Measurements from ENCODE around the gene STK17A. TPM values are rescaled to one million over a fixed set of nuclear protein-coding genes. Genes with fewer than 3 reads are reported as not detected.
"Not testable (repeated sequence)": the region's sequence is repeated elsewhere in the genome, so short reads cannot be mapped to it uniquely, and the experiment has no call there.

Gene STK17A
- total RNA-seq, 2 experiments from 2014 or later, result 74.4 to 74.8 TPM

- DNase-seq; POLR2A ChIA-PET; H3K27me3 Mint-ChIP-seq; H3K36me3 Mint-ChIP-seq (ENCODE audit: low read depth); H3K4me3 Mint-ChIP-seq; H3K9me3 Mint-ChIP-seq: not testable (repeated sequence)
- CTCF ChIA-PET, result interaction anchor here (0.9 to 7.0 kb wide), 3 partner anchors 8 to 15 kb away, joined by 3 to 92 read pairs (median 8); partner anchors contain the start of gene STK17A
- Mint-ChIP-seq H3K4me1 (peaks cover 30% of the 10 kb centered on the region), H3K27ac (peak overlapping the region; percentile 57)
Observed at GRCh38 chr7:43573832-43574231, 9.1 kb upstream of the STK17A start.

- peaks cover 4% of the 10 kb centered on the region for H3K36me3 Mint-ChIP-seq (ENCODE audit: low read depth)
- H3K9me3 Mint-ChIP-seq, result peaks cover 3% of the 10 kb centered on the region
- DNase-seq, result no peak
- ChIA-PET POLR2A (no interaction called here), CTCF (interaction anchor here (0.5 to 3.0 kb wide), 6 partner anchors 9 to 651 kb away, joined by 3 to 8 read pairs (median 3); no protein-coding TSS in a partner anchor)
- peaks cover 6% of the 10 kb centered on the region for H3K27me3 Mint-ChIP-seq
- H3K4me3 Mint-ChIP-seq, result no peak overlapping the region
- peaks cover 28% of the 10 kb centered on the region for H3K4me1 Mint-ChIP-seq
- H3K27ac Mint-ChIP-seq, result no peak overlapping the region
Observed at GRCh38 chr7:43575506-43575905, 7.4 kb upstream of the STK17A start.

- POLR2A ChIA-PET, result no interaction called here
- peaks cover 4% of the 10 kb centered on the region for H3K36me3 Mint-ChIP-seq (ENCODE audit: low read depth)
- peaks cover 9% of the 10 kb centered on the region for H3K27me3 Mint-ChIP-seq
Observed at GRCh38 chr7:43576241-43576640, 6.7 kb upstream of the STK17A start.

GRCh38 chr7:43577485-43577951 is 5.4 kb upstream of the STK17A start:
- DNase-seq, result peak; percentile 13
- Mint-ChIP-seq H3K4me3 (no peak overlapping the region), H3K9me3 (peaks cover 3% of the 10 kb centered on the region), H3K4me1 (peaks cover 27% of the 10 kb centered on the region), H3K27ac (peak overlapping the region; percentile 26), H3K27me3 (peaks cover 15% of the 10 kb centered on the region), H3K36me3 (ENCODE audit: low read depth) (peaks cover 4% of the 10 kb centered on the region)
- POLR2A ChIA-PET, result no interaction called here
- CTCF ChIA-PET, result no interaction called here

More at GRCh38 chr7:43576241-43576640, 6.7 kb upstream of the STK17A start:
- no peak overlapping the region for H3K27ac Mint-ChIP-seq
- no peak for DNase-seq
- no peak overlapping the region for H3K4me3 Mint-ChIP-seq
- H3K9me3 Mint-ChIP-seq, result peaks cover 3% of the 10 kb centered on the region
- peaks cover 26% of the 10 kb centered on the region for H3K4me1 Mint-ChIP-seq
- CTCF ChIA-PET, result interaction anchor here (1.0 kb wide), 1 partner anchor 121 kb away, joined by 3 read pairs; no protein-coding TSS in a partner anchor

GRCh38 chr7:43583424-43584194 is 701 bp downstream of the STK17A start:
- Mint-ChIP-seq H3K4me3 (peak overlapping the region; percentile 96), H3K36me3 (ENCODE audit: low read depth) (peaks cover 20% of the 10 kb centered on the region), H3K4me1 (peaks cover 32% of the 10 kb centered on the region), H3K27me3 (peaks cover 15% of the 10 kb centered on the region), H3K27ac (peak overlapping the region; percentile 99), H3K9me3 (no peaks in the 10 kb centered on the region)
- ChIA-PET POLR2A (interaction anchor here (0.8 to 1.7 kb wide), 5 partner anchors 30 to 137 kb away, joined by 3 to 23 read pairs (median 5); no protein-coding TSS in a partner anchor), CTCF (interaction anchor here (0.6 to 5.2 kb wide), 70 partner anchors 9 to 652 kb away, joined by 3 to 177 read pairs (median 7); partner anchors contain the start of genes COA1, MRPL32, MRPS24 and PSMA2)
- peak; percentile 77 for DNase-seq

- Mint-ChIP-seq H3K9me3 (no peaks in the 10 kb centered on the region), H3K27me3 (peaks cover 15% of the 10 kb centered on the region)
Observed at GRCh38 chr7:43584195-43584586, 1.3 kb downstream of the STK17A start.

GRCh38 chr7:43584733-43585132 is 1.8 kb downstream of the STK17A start:
- not testable (repeated sequence) for H3K9me3 Mint-ChIP-seq, DNase-seq
- Mint-ChIP-seq H3K36me3 (ENCODE audit: low read depth) (peaks cover 29% of the 10 kb centered on the region), H3K4me3 (peak overlapping the region; percentile 96), H3K4me1 (peaks cover 42% of the 10 kb centered on the region), H3K27me3 (peaks cover 15% of the 10 kb centered on the region), H3K27ac (peak overlapping the region; percentile 99)
- ChIA-PET CTCF (interaction anchor here (0.8 to 5.2 kb wide), 7 partner anchors 11 to 285 kb away, joined by 3 to 177 read pairs (median 5); partner anchors contain the start of gene MRPS24), POLR2A (interaction anchor here (0.7 to 0.9 kb wide), 2 partner anchors 84 to 115 kb away, joined by 3 to 5 read pairs; no protein-coding TSS in a partner anchor)

More at GRCh38 chr7:43584195-43584586, 1.3 kb downstream of the STK17A start:
- peak; percentile 50 for DNase-seq
- Mint-ChIP-seq H3K4me1 (peaks cover 37% of the 10 kb centered on the region), H3K4me3 (peak overlapping the region; percentile 96), H3K36me3 (ENCODE audit: low read depth) (peaks cover 25% of the 10 kb centered on the region), H3K27ac (peak overlapping the region; percentile 99)
- ChIA-PET POLR2A (interaction anchor here (0.7 to 0.9 kb wide), 2 partner anchors 84 to 116 kb away, joined by 3 to 5 read pairs; no protein-coding TSS in a partner anchor), CTCF (interaction anchor here (0.6 to 5.2 kb wide), 8 partner anchors 10 to 285 kb away, joined by 3 to 177 read pairs (median 3); partner anchors contain the start of gene MRPS24)

GRCh38 chr7:43585562-43585961 is 2.7 kb downstream of the STK17A start:
- Mint-ChIP-seq H3K27ac (peak overlapping the region; percentile 99), H3K4me3 (peak overlapping the region; percentile 96), H3K27me3 (peaks cover 13% of the 10 kb centered on the region), H3K4me1 (peaks cover 50% of the 10 kb centered on the region), H3K36me3 (ENCODE audit: low read depth) (peaks cover 34% of the 10 kb centered on the region), H3K9me3 (no peaks in the 10 kb centered on the region)
- DNase-seq, result no peak
- POLR2A ChIA-PET, result interaction anchor here (1.0 to 1.2 kb wide), 2 partner anchors 60 to 63 kb away, joined by 3 read pairs; no protein-coding TSS in a partner anchor
- CTCF ChIA-PET, result interaction anchor here (1.0 to 5.2 kb wide), 4 partner anchors 64 to 256 kb away, joined by 3 to 177 read pairs (median 6); no protein-coding TSS in a partner anchor

GRCh38 chr7:43586251-43586900 is 3.5 kb downstream of the STK17A start:
- POLR2A ChIA-PET, result interaction anchor here (1.0 to 1.2 kb wide), 2 partner anchors 59 to 62 kb away, joined by 3 read pairs; no protein-coding TSS in a partner anchor
- H3K4me1 Mint-ChIP-seq, result peaks cover 57% of the 10 kb centered on the region

GRCh38 chr7:43588477-43589132 is 5.7 kb downstream of the STK17A start:
- POLR2A ChIA-PET, result no interaction called here
- peaks cover 42% of the 10 kb centered on the region for H3K36me3 Mint-ChIP-seq (ENCODE audit: low read depth)

More at GRCh38 chr7:43586251-43586900, 3.5 kb downstream of the STK17A start:
- Mint-ChIP-seq H3K27me3 (peaks cover 8% of the 10 kb centered on the region), H3K27ac (peak overlapping the region; percentile 99), H3K36me3 (ENCODE audit: low read depth) (peaks cover 34% of the 10 kb centered on the region), H3K4me3 (peak overlapping the region; percentile 96), H3K9me3 (no peaks in the 10 kb centered on the region)
- DNase-seq, result no peak
- CTCF ChIA-PET, result interaction anchor here (0.8 to 2.2 kb wide), 8 partner anchors 12 to 255 kb away, joined by 3 to 10 read pairs (median 4); no protein-coding TSS in a partner anchor

GRCh38 chr7:43589133-43589478 is 6.2 kb downstream of the STK17A start:
- ChIA-PET POLR2A (no interaction called here), CTCF (interaction anchor here (0.7 kb wide), 1 partner anchor 14 kb away, joined by 4 read pairs; no protein-coding TSS in a partner anchor)
- H3K9me3 Mint-ChIP-seq, result peaks cover 3% of the 10 kb centered on the region
- H3K27ac Mint-ChIP-seq, result peak overlapping the region; percentile 47
- H3K36me3 Mint-ChIP-seq (ENCODE audit: low read depth), result peaks cover 42% of the 10 kb centered on the region
- H3K4me3 Mint-ChIP-seq, result peak overlapping the region; percentile 8
- H3K27me3 Mint-ChIP-seq, result no peaks in the 10 kb centered on the region
- H3K4me1 Mint-ChIP-seq, result peaks cover 71% of the 10 kb centered on the region
- no peak for DNase-seq

More at GRCh38 chr7:43588477-43589132, 5.7 kb downstream of the STK17A start:
- CTCF ChIA-PET, result interaction anchor here (0.6 to 2.2 kb wide), 4 partner anchors 15 to 250 kb away, joined by 3 to 10 read pairs (median 3); no protein-coding TSS in a partner anchor
- H3K27me3 Mint-ChIP-seq, result no peaks in the 10 kb centered on the region
- H3K4me3 Mint-ChIP-seq, result peak overlapping the region; percentile 49
- peak overlapping the region; percentile 50 for H3K27ac Mint-ChIP-seq
- H3K9me3 Mint-ChIP-seq, result peaks cover 3% of the 10 kb centered on the region
- DNase-seq, result no peak
- H3K4me1 Mint-ChIP-seq, result peaks cover 66% of the 10 kb centered on the region

All from activated CD4-positive, alpha-beta T cell treated with anti-CD3 and anti-CD28 coated beads, Interleukin-2, amount 10 ng/mL, durations not matched to agents 7 days and 5 days (primary cell).